Panc1 (cell line): ENCODE results near the gene CDKN1C. TPM values are rescaled to one million over a fixed set of nuclear protein-coding genes. Genes with fewer than 3 reads are reported as not detected.
"Not testable (repeated sequence)": the region's sequence is repeated elsewhere in the genome, so short reads cannot be mapped to it uniquely, and the experiment has no call there.

Experiments
- ATAC-seq: fragments of 200-7000 bp; cut with Tn5 transposase; 2 replicates; pipeline ENCODE4 v1.9.1; 2020; ENCODE audit warnings: mild to moderate bottlenecking, moderate library complexity
- BruUV-seq: library from RNA; stranded (reverse); fragments of 400-500 nt; replicated peaks from 2 replicates; lab custom pipeline; 2021; lab: Mats Ljungman, UMichigan
- CTCF ChIA-PET: fragments of 300-600 bp; sonication (Branson Sonifier 250); formaldehyde crosslinking; loops from one replicate; lab custom pipeline; 2022; ENCODE audit warnings: antibody characterized with exemption; lab: Charles Lee
- POLR2A ChIA-PET: fragments of 300-600 bp; sonication (Branson Sonifier 250); formaldehyde crosslinking; loops from one replicate; lab custom pipeline; 2022; ENCODE audit warnings: antibody characterized with exemption; lab: Charles Lee
- DNase-seq: peaks from one replicate; pipeline ENCODE4 v3.0.0-alpha.2; 2010; ENCODE audit warnings: low read depth, low spot score
- H3K27ac ChIP-seq: 2 replicates; pipeline ENCODE4 v1.5.1; 2011; ENCODE audit warnings: mild to moderate bottlenecking, low read length, inconsistent platforms
- H3K27me3 ChIP-seq: fragments of 200-500 bp; sonication (Bioruptor generic); 2 replicates; pipeline ENCODE4 v1.6.0; 2014; ENCODE audit warnings: low read length, inconsistent platforms; ENCODE audit not compliant: control insufficient read depth, insufficient read depth
- H3K36me3 ChIP-seq: fragments of 200-500 bp; sonication (Bioruptor generic); 2 replicates; pipeline ENCODE4 v1.5.1; 2014; ENCODE audit warnings: inconsistent platforms, mild to moderate bottlenecking, low read length, moderate library complexity; ENCODE audit not compliant: control insufficient read depth, insufficient read depth
- H3K4me1 ChIP-seq: 2 replicates; pipeline ENCODE4 v1.5.1; 2011; ENCODE audit warnings: inconsistent platforms, mild to moderate bottlenecking, low read length, moderate library complexity; ENCODE audit not compliant: control insufficient read depth, insufficient read depth
- H3K4me3 ChIP-seq, 2 experiments: 2 replicates each; pipeline ENCODE4 v1.5.1; 2011 to 2012; ENCODE audit warnings: low read depth in 2 of 2, low read length in 2 of 2, mild to moderate bottlenecking in 2 of 2, inconsistent platforms in 1 of 2, moderate library complexity in 1 of 2
- H3K9me3 ChIP-seq: fragments of 200-500 bp; sonication (Bioruptor generic); 2 replicates; pipeline ENCODE4 v1.5.1; 2014; ENCODE audit warnings: low read depth, mild to moderate bottlenecking, inconsistent platforms, low read length, moderate library complexity; ENCODE audit not compliant: control insufficient read depth, insufficient read depth
- POLR2AphosphoS5 ChIP-seq: IDR thresholded peaks from 2 replicates; pipeline ENCODE4 v1.6.1; 2012; ENCODE audit warnings: mild to moderate bottlenecking, low read depth, low read length, moderate library complexity
- SIN3A ChIP-seq: IDR thresholded peaks from 2 replicates; pipeline ENCODE4 v1.6.1; 2012; ENCODE audit warnings: low read depth, mild to moderate bottlenecking, low read length, moderate library complexity, borderline replicate concordance; ENCODE audit not compliant: insufficient read depth
- TCF7L2 ChIP-seq: IDR thresholded peaks from 2 replicates; pipeline ENCODE4 v1.6.1; 2011; ENCODE audit warnings: mild to moderate bottlenecking, low read depth, low read length, inconsistent platforms
- in situ Hi-C: cut with HindIII; loops from 2 replicates; pipeline ENCODE4 v1.10.0; 2016; ENCODE audit warnings: low sequenced_read_pairs, low pct_unique_long_range_greater_than_20kb
- intact Hi-C: fragments of 100-400 bp; cut with micrococcal nuclease; formaldehyde crosslinking; loops from one replicate; pipeline ENCODE4 v1.10.0; 2022; ENCODE audit not compliant: unreplicated experiment
- total RNA-seq: library from RNA; stranded (reverse); gene quantifications from one replicate; pipeline ENCODE4 v1.2.1, GENCODE V29; 2021; ENCODE audit not compliant: unreplicated experiment
- TF ChIP-seq, protein P1 (sequence below): fragments of 450-650 bp; IDR thresholded peaks from 2 replicates; pipeline ENCODE4 v1.5.1; 2017; ENCODE audit warnings: mild to moderate bottlenecking
- TF ChIP-seq, protein P2 (sequence below), 2 experiments: IDR thresholded peaks; 2 replicates each; pipeline ENCODE4 v1.6.1; 2011 to 2012; ENCODE audit warnings: low read depth in 2 of 2, control low read depth in 1 of 2, low read length in 1 of 2, mild to moderate bottlenecking in 1 of 2, moderate library complexity in 1 of 2; ENCODE audit not compliant: insufficient read depth in 1 of 2

The CDKN1C gene
- total RNA-seq, 1 experiment from 2014 or later = 4.6 TPM

DNA sequence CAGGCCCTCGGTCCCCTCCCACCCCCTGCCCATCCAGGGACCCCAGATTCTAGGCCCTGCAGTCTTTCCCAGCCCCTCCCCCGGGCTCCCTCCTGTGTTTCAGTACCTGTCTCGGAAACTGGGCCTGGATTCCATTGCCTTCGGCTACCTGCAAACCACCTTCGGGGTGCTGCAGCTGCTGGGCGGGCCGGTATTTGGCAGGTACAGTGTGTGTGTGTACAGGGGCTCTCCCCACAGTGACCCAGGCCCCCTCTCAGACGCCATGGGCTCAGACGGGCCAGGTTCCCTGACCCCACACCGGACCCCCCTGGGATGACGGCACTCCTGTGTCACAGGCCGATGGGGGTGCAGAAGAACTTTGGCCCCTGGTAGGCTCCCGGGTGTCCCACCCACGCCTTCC lies 22.6 kb upstream of the CDKN1C start:
- H3K4me3 ChIP-seq = no peak overlapping the region
- TF ChIP-seq POLR2AphosphoS5 (no peak), SIN3A (no peak)
- TF ChIP-seq, protein P1, sequence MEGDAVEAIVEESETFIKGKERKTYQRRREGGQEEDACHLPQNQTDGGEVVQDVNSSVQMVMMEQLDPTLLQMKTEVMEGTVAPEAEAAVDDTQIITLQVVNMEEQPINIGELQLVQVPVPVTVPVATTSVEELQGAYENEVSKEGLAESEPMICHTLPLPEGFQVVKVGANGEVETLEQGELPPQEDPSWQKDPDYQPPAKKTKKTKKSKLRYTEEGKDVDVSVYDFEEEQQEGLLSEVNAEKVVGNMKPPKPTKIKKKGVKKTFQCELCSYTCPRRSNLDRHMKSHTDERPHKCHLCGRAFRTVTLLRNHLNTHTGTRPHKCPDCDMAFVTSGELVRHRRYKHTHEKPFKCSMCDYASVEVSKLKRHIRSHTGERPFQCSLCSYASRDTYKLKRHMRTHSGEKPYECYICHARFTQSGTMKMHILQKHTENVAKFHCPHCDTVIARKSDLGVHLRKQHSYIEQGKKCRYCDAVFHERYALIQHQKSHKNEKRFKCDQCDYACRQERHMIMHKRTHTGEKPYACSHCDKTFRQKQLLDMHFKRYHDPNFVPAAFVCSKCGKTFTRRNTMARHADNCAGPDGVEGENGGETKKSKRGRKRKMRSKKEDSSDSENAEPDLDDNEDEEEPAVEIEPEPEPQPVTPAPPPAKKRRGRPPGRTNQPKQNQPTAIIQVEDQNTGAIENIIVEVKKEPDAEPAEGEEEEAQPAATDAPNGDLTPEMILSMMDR = no peak
- ATAC-seq = no peak
- no TSS peak for BruUV-seq
- H3K9me3 ChIP-seq = no peaks in the 10 kb centered on the region
- H3K4me1 ChIP-seq = peaks cover 40% of the 10 kb centered on the region
- in situ Hi-C loops (no loop called here), intact Hi-C loops (no loop called here)
- ChIA-PET POLR2A (no interaction called here), CTCF (no interaction called here)
- no peaks in the 10 kb centered on the region for H3K36me3 ChIP-seq
- no peak for DNase-seq
- H3K27me3 ChIP-seq = no peaks in the 10 kb centered on the region
- no peak overlapping the region for H3K27ac ChIP-seq

DNA sequence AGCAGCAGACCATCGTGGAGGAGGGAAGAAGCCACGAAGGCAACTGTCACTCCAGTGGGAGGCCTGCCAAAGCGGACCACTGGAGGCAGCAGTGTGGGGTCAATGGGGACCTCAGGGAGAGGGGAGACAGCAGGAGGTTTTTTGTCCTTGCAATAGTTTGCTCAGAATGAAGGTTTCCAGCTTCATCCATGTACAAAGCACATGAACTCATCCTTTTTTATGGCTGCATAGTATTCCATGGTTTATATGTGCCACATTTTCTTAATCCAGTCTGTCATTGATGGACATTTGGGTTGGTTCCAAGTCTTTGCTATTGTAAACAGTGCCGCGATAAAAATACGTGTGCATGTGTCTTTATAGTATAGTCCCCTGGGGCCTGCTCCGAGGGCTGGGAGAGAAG lies 19.7 kb upstream of the CDKN1C start:
- intact Hi-C loops, POLR2A ChIA-PET, DNase-seq, H3K36me3 ChIP-seq, CTCF ChIA-PET, H3K9me3 ChIP-seq, ATAC-seq, in situ Hi-C loops, H3K27ac ChIP-seq, H3K4me3 ChIP-seq, BruUV-seq, H3K27me3 ChIP-seq: not testable (repeated sequence)
- peaks cover 32% of the 10 kb centered on the region for H3K4me1 ChIP-seq

DNA sequence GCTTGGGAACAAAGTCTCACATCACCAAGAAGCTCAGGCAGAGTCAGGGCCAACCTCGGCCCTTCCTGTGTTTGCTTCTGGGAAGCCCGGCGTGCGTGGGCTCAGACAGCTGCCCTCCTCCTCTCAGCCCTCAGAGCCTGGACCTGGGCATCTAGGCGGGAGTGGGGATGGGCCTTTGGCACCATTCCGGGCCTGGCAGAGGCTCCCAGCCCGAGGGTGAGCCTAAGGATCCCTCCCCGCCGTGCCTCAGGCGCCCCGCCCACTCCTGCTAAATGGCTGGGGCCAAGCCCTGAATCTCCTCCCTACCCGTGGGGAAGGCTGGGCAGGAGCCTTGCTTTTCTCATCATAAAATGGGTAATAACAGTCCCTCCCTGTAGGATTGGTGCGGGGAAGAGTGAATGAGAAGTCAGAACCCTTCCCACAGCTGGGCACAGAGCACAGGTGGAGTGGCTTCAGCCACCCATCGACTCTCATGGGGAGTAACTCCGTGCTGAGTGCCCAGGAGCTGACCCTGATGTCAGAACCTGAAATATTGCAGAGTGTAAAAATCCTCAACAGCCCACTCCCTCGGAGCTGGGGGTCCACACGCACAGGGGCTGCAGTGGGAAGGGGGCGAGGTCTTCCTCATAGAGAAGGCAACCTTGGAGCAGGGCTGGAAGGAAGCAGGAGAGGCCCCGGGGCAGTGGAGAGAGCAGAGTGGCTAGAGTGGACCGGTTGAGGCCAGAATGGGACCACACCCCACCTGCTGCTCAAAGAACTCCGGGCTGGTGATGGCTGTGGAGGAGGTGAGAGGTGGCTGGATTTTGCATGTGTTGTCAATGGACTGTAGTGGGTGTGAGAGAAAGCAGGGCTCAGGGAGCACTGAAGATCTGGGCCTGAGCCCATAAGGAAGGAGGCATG lies 18.8 kb upstream of the CDKN1C start:
- Histone ChIP-seq H3K27me3 (no peaks in the 10 kb centered on the region), H3K4me1 (peaks cover 37% of the 10 kb centered on the region), H3K9me3 (no peaks in the 10 kb centered on the region), H3K36me3 (no peaks in the 10 kb centered on the region; the same call in 1 of the 2 replicates), H3K4me3 (peak overlapping the region in 1 of 2 experiments; percentile 75; a peak in 3 of 4 replicates), H3K27ac (peak overlapping the region; percentile 86)
- intact Hi-C loops = no loop called here
- CTCF ChIA-PET = interaction anchor here (0.9 to 1.1 kb wide), 2 partner anchors 12 to 26 kb away, joined by 3 read pairs; no protein-coding TSS in a partner anchor
- no TSS peak for BruUV-seq
- POLR2A ChIA-PET = interaction anchor here (1.5 kb wide), 1 partner anchor 11 kb away, joined by 4 read pairs; no protein-coding TSS in a partner anchor
- in situ Hi-C loops = no loop called here
- TF ChIP-seq, protein P1 = no peak
- TF ChIP-seq TCF7L2 (no peak), POLR2AphosphoS5 (no peak), SIN3A (no peak)
- TF ChIP-seq, protein P2, sequence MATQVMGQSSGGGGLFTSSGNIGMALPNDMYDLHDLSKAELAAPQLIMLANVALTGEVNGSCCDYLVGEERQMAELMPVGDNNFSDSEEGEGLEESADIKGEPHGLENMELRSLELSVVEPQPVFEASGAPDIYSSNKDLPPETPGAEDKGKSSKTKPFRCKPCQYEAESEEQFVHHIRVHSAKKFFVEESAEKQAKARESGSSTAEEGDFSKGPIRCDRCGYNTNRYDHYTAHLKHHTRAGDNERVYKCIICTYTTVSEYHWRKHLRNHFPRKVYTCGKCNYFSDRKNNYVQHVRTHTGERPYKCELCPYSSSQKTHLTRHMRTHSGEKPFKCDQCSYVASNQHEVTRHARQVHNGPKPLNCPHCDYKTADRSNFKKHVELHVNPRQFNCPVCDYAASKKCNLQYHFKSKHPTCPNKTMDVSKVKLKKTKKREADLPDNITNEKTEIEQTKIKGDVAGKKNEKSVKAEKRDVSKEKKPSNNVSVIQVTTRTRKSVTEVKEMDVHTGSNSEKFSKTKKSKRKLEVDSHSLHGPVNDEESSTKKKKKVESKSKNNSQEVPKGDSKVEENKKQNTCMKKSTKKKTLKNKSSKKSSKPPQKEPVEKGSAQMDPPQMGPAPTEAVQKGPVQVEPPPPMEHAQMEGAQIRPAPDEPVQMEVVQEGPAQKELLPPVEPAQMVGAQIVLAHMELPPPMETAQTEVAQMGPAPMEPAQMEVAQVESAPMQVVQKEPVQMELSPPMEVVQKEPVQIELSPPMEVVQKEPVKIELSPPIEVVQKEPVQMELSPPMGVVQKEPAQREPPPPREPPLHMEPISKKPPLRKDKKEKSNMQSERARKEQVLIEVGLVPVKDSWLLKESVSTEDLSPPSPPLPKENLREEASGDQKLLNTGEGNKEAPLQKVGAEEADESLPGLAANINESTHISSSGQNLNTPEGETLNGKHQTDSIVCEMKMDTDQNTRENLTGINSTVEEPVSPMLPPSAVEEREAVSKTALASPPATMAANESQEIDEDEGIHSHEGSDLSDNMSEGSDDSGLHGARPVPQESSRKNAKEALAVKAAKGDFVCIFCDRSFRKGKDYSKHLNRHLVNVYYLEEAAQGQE (IDR thresholded peaks at IDR 0.05; ENCODE audit: insufficient read depth in 1 of 2, low read depth in 2 of 2, low read length in 1 of 2) = no peak
- DNase-seq (no peak), ATAC-seq (no peak)
